NCI-H2107 treated with DMSO at 0.1 percent for 48 hours (cell line): Measurements from ENCODE around the gene FLNB.

Source experiments
- DNase-seq: peaks from one replicate; lab custom pipeline; 2025; ENCODE audit not compliant: unreplicated experiment; lab: John Stamatoyannopoulos, UW

The FLNB gene

DNA sequence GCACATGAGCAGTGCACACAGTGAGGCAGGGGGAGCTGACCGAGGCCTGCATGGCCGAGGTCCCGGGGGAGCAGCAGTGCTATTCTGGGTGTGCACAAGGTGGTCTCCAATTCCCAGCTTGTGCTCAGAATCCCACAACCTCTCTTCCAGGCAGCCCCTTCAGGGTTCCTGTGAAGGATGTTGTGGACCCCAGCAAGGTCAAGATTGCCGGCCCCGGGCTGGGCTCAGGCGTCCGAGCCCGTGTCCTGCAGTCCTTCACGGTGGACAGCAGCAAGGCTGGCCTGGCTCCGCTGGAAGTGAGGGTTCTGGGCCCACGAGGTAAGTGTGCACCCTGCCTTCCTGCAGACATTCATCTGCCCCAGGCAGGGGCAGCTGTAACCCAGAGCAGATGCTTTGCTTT, 122.4 kb downstream of the FLNB start:
- DNase-seq = no peak

DNA sequence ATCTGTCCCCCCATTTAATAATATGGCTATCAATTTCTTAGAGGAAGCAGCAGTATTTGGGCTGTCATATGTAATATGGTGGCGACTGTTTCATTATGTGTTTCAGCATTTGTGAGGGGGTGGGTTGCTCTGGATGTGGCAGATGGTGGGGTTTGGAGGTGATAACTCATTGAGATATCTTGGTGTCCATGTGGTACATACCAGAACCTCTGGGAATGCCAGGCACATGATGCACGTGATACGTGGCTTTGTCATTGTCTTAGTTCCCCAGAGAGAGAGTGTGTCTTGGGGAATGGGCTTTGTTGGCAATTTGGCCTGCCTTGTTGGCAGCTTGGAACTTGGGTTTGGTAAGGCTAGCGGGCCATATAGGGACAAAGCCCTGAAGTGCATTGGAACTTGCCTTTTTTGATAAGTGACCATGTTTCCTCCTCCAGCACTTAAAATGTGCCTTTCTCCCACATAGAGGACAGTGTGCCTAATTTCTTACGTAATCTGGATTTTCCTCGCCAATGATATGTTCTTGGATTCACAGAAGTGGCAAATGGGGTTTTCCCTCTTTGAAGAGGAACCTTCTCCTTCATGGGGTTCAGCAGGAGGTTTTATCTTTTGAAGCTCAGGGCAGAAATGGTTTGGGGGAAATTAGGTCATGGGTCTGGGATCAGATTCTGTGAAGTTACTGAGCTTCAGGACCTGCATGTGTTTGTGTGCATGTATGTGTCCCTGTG, 123.0 kb downstream of the FLNB start:
- DNase-seq = no peak

DNA sequence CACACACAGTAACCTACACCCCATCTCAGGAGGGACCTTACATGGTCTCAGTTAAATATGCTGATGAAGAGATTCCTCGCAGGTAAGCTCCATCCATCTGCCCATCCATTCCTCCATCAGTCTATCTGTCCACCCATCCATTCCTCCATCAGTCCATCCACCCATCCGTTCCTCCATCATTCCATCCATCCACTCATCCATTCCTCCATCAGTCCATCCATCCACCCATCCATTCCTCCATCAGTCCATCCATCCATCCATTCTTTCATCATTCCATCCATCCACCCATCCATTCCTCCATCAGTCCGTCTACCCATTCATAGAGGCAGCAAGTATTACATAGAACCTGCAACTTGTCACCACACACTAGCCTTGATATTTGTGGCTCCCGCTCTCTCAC, 124.6 kb downstream of the FLNB start:
- no peak for DNase-seq

DNA sequence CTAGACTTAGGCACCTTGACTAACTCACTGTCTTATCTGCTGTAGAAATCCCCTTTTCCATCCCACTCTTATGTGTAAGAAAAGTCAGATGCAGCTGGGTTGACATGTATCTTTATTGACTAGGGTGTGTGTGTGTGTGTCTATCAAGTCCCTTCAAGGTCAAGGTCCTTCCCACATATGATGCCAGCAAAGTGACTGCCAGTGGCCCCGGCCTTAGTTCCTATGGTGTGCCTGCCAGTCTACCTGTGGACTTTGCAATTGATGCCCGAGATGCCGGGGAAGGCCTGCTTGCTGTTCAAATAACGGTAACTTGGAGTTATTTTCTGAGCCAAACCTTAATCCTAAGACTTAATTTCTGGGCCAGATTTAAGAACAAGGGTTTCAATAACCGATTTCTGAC, 126.2 kb downstream of the FLNB start:
- DNase-seq = no peak

DNA sequence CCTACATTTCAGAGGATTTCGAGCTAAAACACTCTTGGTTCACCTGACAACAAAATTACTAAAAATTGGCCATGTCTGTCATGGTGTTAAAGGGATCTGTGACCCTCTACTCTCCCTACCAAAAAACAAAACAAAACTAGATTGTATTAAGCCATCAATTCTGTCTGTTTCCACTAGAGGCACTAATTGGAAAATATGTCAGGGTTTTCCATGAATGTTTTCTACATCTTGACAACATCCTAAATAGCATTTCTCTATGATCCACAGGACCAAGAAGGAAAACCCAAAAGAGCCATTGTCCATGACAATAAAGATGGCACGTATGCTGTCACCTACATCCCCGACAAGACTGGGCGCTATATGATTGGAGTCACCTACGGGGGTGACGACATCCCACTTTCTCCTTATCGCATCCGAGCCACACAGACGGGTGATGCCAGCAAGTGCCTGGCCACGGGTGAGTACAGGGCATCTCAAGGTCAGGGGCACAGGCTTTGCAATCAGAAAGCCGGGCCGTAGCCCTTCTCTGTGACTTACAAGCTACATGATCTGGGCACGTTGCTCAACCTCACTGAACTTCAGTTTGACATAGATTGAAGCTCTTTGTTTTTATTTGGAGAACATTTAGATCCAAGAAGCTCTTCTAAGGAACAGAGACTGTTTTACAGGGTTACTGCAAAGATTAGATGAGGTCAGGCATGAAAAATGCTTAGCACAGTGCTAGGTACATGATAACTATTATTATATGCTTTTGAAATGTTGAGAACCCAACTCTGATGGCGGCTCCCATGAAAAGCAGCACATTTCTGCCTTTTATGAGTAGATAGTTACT, 127.7 kb downstream of the FLNB start:
- no peak for DNase-seq

DNA sequence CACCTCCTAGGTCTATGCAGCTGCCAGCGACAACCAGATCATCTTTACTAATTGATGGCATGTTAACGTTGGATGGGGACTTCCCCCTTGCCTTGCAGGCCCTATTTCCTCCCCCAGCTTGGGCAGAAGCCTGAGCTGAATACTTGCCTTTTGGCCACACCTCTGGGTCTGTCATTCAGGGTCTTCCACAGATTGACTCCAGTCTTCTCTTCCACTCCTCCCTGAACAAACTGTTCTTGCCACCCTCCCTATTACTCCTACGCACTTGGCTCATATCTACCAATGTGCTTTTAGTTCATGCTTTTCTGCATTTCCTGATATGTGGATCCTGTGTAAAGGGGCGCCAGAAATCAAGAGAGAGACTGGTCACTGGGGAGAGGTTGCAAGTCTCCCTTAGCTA, 129.1 kb downstream of the FLNB start:
- DNase-seq = no peak

DNA sequence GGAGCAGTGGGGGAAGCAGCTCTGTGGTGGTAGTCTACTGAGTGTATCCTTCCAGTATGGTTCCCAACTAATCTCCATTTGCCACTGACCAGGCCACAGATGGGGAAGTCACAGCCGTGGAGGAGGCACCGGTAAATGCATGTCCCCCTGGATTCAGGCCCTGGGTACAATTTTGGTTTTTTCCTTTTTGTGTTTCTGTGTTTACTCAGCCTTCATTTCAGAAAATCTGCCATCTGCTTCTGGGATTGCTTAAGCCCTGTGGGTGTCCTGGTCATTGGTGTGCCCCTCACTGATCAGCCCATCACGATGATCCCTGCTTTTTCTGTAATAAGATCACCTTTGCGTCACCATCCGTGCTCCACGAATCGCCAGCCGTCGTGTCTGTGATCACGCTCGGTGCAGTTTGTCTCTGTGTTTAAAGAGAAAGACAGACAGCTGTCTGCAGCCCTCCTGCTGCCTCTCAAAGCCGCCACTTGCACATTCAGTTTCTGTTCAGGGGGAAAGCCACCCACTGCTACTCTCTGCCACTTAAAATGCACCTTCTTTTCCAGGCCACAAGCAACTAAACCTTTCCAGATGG, 133.6 kb downstream of the FLNB start:
- DNase-seq = no peak

DNA sequence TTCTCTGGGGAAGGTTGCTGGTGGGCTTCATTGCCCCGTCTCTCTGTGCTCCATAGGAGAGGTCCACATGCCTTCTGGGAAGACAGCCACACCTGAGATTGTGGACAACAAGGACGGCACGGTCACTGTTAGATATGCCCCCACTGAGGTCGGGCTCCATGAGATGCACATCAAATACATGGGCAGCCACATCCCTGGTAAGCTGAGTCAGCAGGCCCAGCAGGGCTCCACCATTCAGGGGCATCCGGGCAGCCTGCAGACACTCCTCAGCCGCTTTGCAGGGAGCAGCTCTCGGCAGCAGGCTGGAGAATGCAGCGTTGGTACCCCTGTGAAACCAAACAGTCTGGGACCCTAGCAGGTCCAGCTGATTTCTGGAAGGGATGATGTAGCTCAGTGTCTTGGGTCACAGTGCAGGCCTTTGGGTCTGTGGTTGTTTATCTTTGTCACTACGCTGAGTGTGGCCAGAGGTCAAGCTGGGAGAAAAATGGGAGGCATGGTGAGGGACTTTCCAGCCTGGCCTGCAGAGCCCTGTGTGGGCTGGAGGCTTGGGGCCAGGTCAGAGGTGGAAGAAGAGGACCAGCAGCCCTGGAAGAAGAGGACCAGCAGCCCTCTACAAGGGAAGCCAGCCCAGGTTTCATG, 135.3 kb downstream of the FLNB start:
- no peak for DNase-seq

DNA sequence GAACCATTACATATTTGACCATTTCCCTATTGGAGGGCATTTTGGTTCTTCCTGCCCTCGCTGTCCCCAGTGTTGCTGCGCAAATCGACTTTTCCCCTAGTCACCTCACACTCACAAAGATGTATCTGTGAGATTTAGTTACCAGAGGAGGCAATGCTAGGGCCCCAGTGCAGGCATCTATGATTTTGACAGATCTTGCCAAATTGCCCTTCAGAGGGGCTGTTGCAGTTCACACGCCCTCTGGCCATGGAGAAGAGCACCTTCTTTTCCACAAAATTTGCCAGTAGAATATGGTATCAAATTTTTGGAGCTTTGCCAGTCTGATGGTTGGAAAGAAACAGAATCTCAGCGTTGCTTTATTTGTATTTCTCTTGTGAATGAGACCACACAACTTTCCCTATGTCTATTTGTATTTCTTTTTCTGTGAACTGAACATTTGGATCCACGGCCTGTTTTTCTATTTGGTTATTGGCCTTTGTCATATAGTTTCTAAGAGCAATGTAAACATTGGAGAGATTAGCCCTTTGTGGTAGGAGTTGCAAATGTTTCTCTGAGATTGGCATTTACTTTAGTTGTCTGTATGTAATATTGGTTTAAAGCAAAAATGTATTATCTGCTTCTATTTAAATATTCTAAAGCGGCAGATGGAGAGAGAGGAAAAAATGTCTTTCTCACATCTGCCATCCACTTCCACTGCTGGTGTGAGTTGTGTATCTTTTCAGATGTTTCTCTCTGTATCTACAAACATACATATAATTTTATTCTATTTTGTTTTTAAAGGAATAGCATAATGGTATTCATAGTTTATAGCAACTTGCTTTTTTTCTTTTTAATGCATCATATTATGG, 136.5 kb downstream of the FLNB start:
- no peak for DNase-seq

DNA sequence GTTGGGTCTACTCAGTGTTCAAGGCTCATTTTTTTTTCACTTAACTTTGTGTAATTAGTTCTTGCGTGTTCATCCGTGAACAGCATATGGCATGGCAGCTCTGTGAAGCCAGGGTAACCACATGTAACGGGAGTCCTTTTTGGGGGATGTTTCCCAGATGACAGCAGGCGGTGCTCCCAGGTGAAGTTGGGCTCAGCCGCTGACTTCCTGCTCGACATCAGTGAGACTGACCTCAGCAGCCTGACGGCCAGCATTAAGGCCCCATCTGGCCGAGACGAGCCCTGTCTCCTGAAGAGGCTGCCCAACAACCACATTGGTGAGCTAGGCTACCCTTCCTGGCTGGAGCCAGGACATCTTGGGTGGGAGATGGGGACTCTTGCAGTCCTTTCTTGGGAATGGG, 139.8 kb downstream of the FLNB start:
- DNase-seq = no peak

DNA sequence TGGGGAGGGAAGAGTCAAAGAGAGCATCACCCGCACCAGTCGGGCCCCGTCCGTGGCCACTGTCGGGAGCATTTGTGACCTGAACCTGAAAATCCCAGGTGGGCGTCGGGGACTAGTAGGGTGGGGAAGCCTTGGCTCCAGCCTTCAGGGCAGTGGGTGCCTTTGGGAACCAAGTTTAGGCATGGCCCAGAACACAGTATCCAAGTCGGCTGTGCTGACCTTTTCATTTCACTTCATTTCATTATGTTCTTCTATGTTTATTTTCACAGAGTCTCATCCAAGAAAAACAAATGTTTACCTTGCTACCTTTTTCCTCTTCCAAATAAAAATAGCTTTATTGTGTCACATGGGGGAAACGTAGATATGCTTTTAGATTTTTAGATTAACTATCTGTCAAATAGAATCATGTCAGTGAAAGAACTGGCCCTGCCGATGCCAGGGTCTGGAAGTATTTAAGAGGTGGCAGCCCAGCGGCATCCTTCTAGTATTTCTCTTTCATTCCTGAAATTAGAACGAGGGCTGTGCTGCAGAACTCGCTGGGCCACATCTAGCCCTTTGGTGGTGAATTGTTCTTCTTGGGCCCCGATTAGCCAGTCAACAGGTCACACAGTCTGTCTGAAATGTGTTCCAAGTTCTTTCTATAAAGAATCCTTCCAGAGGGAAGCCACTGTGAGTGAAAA, 142.0 kb downstream of the FLNB start:
- DNase-seq = no peak

DNA sequence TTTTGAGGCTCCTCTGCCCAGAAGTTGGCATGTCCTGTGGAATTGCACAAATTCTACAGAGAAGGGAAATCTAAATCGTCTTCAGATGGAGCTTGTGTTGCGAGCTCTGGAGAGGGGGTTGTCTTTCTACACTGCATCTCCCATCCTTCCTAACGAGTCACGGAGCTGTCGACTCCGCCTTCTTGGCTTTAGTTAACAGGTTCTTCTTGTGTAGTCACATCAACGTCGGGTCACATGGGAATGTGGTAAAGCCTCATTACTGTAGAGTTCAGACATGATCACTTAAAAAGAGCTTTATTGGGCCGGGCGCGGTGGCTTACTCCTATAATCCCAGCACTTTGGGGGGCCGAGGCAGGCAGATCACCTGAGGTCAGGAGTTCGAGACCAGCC, 142.6 kb downstream of the FLNB start:
- DNase-seq = no peak

DNA sequence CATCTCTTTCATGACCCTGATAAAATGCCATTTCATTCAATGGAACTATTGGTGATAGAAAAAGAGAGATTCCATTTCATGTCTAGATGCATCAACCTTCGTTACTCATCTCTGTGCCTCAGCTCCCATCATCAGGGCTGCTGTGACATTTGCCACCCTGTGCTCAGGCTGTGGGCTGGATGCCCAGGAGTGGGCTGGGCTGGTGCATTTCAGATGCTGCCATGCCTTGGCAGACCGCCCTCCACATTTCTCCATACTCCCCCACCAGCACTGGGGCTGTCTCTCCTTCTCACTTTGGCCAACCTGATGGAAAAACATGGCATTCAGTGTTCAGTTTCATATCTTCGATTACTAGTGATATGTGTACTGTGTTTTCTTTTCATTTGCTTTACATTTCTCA, 143.4 kb downstream of the FLNB start:
- no peak for DNase-seq

DNA sequence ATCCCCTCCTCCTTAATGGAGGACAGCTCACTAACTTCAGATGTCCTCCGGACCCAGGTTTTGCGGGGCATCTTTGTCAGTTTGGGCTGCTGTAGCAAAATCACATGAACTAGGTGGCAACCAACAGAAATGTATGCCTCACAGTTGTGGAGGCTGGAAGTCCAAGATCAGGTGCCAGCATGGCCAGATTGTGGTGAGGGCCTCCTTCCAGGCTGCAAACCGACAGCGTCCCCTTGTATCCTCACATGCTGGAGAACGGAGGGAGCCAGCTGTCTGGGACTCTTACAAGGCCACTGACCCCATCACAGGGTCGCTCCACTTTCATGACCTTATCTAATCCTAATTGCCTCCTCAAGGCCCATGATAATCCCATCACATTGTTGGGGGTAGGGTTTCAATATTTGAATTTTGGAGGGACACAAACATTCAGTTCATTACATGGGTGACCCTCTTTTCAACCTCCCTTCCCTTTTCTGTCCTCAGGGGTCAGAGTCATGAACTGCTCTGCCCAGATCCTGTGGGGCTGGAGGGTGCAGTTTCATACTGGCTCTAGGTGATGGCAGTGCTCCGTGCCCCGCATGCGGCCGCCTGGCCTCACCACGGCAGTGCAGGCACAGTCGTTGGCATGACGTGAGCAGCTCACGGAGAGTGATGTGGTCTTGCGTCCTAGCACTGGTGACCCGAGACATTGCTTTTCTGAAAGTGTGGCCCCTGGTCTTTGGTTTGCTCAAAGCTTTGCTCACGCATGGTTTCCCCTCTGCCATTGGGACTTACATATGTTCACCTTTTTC, 144.2 kb downstream of the FLNB start:
- no peak for DNase-seq

DNA sequence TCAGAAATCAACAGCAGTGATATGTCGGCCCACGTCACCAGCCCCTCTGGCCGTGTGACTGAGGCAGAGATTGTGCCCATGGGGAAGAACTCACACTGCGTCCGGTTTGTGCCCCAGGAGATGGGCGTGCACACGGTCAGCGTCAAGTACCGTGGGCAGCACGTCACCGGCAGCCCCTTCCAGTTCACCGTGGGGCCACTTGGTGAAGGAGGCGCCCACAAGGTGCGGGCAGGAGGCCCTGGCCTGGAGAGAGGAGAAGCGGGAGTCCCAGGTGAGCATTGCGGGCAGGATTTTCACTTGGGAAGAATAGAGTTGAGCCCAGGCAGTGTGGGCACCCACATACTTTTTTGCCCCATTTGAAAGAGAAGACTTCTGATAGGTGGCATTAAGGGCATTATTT, 145.1 kb downstream of the FLNB start:
- DNase-seq = no peak

DNA sequence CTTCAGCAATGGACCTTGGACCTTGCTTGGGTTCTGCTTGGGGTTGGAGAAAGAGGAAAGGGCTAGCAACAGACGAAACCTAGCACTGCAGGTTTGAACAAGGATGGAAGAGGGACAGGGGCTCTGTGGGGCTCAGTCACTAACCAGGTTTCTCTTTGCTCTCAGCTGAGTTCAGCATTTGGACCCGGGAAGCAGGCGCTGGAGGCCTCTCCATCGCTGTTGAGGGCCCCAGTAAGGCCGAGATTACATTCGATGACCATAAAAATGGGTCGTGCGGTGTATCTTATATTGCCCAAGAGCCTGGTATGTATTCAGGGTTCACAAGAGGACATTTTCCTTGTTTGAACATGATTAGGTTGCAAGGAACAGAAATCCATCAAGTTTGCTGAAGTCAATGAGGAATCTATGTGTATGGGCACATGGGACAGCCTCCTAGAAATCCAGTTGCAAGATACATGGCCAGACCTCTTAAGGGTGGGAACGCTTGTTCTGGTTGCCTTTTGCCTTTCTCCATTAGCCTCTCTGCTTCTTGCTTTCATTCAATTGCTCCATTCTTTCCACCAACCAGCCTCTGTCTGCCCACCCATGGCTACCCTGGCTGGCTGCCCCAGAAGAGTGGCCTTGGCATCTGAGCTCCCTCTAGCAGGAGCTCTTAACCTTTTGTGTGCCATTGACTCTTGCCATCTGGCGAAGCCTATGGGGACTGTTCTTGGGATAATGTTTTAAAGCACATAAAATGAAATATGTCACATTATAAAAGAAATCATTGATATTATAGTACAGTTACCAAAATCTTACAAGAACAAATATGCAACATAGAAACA, 146.6 kb downstream of the FLNB start:
- DNase-seq = no peak

DNA sequence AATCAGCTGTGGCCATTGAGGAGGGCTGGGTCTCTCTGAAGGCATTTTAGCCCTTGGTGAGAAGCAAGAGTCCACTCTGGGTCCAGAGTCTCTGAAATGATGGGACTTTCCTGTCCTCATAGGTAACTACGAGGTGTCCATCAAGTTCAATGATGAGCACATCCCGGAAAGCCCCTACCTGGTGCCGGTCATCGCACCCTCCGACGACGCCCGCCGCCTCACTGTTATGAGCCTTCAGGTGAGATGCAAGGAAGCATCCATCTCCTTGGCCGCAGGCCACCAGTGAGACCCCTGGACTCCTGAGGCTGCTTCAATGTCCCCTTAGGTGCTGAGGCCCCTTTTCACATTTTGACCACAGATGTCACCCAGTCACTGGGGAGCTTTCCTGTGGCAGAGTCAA, 147.6 kb downstream of the FLNB start:
- no peak for DNase-seq

DNA sequence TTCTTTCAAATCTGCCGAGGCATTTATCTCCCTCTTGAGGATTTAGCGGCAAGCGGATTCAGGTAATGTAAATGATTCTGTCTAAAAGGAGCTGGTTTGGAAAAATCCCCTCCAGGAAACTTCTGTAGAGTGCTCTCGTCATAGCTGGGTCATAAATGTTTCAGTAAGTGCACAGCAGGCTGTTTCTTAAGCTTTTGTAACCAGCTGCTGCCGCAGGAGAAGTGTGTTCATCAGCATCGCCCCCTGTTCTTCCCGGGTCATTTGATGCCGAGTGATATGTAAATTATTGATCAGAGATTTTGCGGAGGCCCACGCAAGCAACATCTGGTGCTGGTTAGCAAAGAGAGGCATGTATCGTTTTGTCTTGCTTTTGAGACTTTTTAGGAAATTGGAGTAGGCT, 149.5 kb downstream of the FLNB start:
- no peak for DNase-seq
